HEK293T (cell line): ENCODE results near the gene WDR27.

Experiments used
- CTCF ChIA-PET: fragments of 350-600 bp; formaldehyde crosslinking; extraction: SDS; loops from one replicate; lab custom pipeline; 2021; ENCODE audit warnings: antibody characterized with exemption, inconsistent platforms; lab: Yijun Ruan, JAX
- POLR2A ChIA-PET: fragments of 350-600 bp; formaldehyde crosslinking; extraction: SDS; loops from one replicate; lab custom pipeline; 2020; ENCODE audit warnings: antibody characterized with exemption, inconsistent platforms; lab: Yijun Ruan, JAX
- DNase-seq: peaks from one replicate; pipeline ENCODE4 v3.0.0; 2012; ENCODE audit warnings: mixed read lengths; ENCODE audit errors: extremely low spot score
- ARNT ChIP-seq: fragments of 450-650 bp; IDR thresholded peaks from 2 replicates; pipeline ENCODE4 v1.6.1; 2017; ENCODE audit warnings: mild to moderate bottlenecking
- BHLHE40 ChIP-seq: fragments of 450-650 bp; IDR thresholded peaks from 2 replicates; pipeline ENCODE4 v1.6.1; 2016; ENCODE audit warnings: mild to moderate bottlenecking, moderate library complexity, borderline replicate concordance
- CTBP1 ChIP-seq: fragments of 450-650 bp; IDR thresholded peaks from 2 replicates; pipeline ENCODE4 v1.6.1; 2016; ENCODE audit warnings: borderline replicate concordance
- ELF4 ChIP-seq: fragments of 450-650 bp; IDR thresholded peaks from 2 replicates; pipeline ENCODE4 v1.6.1; 2017; ENCODE audit warnings: antibody characterized with exemption
- FOXA1 ChIP-seq: fragments of 450-650 bp; IDR thresholded peaks from 2 replicates; pipeline ENCODE4 v1.6.1; 2016; ENCODE audit warnings: mild to moderate bottlenecking
- FOXK2 ChIP-seq: fragments of 450-650 bp; IDR thresholded peaks from 2 replicates; pipeline ENCODE4 v1.6.1; 2016; ENCODE audit warnings: mild to moderate bottlenecking
- FOXM1 ChIP-seq: fragments of 450-650 bp; IDR thresholded peaks from 2 replicates; pipeline ENCODE4 v1.6.1; 2017; ENCODE audit warnings: mild to moderate bottlenecking, borderline replicate concordance
- HDGF ChIP-seq: fragments of 450-650 bp; IDR thresholded peaks from 2 replicates; pipeline ENCODE4 v1.6.1; 2017; ENCODE audit warnings: antibody characterized with exemption, borderline replicate concordance
- L3MBTL2 ChIP-seq: fragments of 450-650 bp; conservative IDR thresholded peaks from 2 replicates; pipeline ENCODE4 v1.6.1; 2016; ENCODE audit warnings: mild to moderate bottlenecking
- LEF1 ChIP-seq: fragments of 450-650 bp; IDR thresholded peaks from 2 replicates; pipeline ENCODE4 v1.6.1; 2017; ENCODE audit warnings: mild to moderate bottlenecking, borderline replicate concordance
- NFRKB ChIP-seq: fragments of 450-650 bp; IDR thresholded peaks from 2 replicates; pipeline ENCODE4 v1.6.1; 2016; ENCODE audit warnings: mild to moderate bottlenecking, moderate library complexity
- SP1 ChIP-seq: fragments of 450-650 bp; IDR thresholded peaks from 2 replicates; pipeline ENCODE4 v1.6.1; 2017
- SUZ12 ChIP-seq: fragments of 450-650 bp; IDR thresholded peaks from 2 replicates; pipeline ENCODE4 v1.6.1; 2016; ENCODE audit warnings: mild to moderate bottlenecking
- TARDBP ChIP-seq: fragments of 450-650 bp; IDR thresholded peaks from 2 replicates; pipeline ENCODE4 v1.6.1; 2016
- ZNF384 ChIP-seq: fragments of 450-650 bp; IDR thresholded peaks from 2 replicates; pipeline ENCODE4 v1.6.1; 2016
- TF ChIP-seq, protein P1 (sequence below): fragments of 450-650 bp; IDR thresholded peaks from 2 replicates; pipeline ENCODE4 v1.6.1; 2016

The WDR27 gene

DNA sequence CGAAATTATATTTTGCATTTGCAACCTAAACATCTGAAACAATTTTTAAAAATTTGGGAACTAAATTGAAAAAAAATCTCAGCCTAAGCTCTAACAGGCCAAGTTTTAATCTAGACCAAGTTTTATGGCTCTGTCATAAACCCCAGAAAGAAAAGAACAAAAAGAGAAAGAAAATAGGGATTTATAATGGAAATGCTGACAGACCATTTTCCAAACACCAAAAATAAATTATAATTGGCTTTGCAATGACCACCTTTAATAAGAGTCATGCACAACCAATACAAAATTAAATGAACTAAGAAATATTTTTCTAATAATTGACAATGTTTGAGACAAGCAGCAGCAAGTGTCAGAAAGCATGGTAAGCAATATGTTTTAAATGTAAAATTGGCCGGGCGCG lies 72.6 kb downstream of the WDR27 start:
- CTCF ChIA-PET, result no interaction called here
- DNase-seq, result no peak
- POLR2A ChIA-PET, result no interaction called here
- TF ChIP-seq L3MBTL2 (no peak), LEF1 (no peak), ARNT (no peak), FOXA1 (no peak), FOXM1 (no peak), BHLHE40 (no peak)
- TF ChIP-seq, protein P1, sequence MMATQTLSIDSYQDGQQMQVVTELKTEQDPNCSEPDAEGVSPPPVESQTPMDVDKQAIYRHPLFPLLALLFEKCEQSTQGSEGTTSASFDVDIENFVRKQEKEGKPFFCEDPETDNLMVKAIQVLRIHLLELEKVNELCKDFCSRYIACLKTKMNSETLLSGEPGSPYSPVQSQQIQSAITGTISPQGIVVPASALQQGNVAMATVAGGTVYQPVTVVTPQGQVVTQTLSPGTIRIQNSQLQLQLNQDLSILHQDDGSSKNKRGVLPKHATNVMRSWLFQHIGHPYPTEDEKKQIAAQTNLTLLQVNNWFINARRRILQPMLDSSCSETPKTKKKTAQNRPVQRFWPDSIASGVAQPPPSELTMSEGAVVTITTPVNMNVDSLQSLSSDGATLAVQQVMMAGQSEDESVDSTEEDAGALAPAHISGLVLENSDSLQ, result no peak

DNA sequence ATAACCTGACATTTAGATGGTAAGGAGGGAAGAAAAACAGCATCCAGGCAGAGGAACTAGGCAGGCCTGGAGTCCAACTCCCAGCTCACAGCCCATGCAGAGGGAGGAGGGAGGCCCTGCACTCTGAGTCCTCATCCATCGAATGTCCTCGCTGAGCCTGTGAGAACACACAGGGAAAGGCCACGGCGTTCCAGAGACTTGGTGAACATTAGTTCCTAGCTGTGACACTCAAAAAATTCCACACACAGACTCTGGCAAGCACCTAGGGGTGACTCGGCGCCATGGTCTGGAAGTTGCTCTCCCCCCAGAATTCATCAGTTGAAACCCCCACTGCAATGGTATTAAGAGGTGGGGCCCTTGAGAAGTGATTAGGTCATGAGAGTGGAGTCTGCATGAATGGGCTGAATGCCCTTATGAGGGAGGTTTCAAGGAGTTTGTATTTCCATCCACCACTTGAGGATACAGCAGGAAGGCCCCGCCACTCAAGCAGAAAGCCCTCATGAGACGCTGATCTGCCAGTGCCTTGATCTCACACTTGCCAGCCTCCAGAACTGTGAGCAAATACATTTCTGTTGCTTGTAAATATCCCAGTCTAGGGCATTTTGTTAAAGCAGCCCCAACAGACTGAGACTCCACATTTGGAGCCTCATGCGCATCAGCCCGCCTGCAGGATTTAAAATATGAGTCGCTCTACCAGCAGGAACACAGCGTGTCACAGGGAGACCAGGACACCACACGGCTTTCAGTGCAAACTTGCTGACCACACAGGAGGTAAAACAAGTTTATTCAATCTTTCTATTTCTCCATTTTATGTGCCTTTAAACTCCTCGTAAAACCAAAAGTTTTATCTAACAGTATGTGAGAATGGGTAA lies 73.9 kb downstream of the WDR27 start:
- POLR2A ChIA-PET, result no interaction called here
- CTCF ChIA-PET, result no interaction called here
- TF ChIP-seq FOXM1 (no peak), L3MBTL2 (no peak), SUZ12 (no peak), CTBP1 (no peak), BHLHE40 (no peak), ELF4 (no peak)
- DNase-seq, result no peak

GRCh38 chr6:169626649-169627048 lies 75.2 kb downstream of the WDR27 start:
- TF ChIP-seq TARDBP (no peak), SP1 (no peak), HDGF (no peak), L3MBTL2 (no peak), FOXM1 (no peak), FOXK2 (no peak), SUZ12 (no peak), FOXA1 (no peak), BHLHE40 (no peak), NFRKB (no peak), ZNF384 (no peak), ELF4 (no peak), LEF1 (no peak)
- TF ChIP-seq, protein P1, result no peak
- ChIA-PET CTCF (no interaction called here), POLR2A (no interaction called here)
- DNase-seq, result no peak

DNA sequence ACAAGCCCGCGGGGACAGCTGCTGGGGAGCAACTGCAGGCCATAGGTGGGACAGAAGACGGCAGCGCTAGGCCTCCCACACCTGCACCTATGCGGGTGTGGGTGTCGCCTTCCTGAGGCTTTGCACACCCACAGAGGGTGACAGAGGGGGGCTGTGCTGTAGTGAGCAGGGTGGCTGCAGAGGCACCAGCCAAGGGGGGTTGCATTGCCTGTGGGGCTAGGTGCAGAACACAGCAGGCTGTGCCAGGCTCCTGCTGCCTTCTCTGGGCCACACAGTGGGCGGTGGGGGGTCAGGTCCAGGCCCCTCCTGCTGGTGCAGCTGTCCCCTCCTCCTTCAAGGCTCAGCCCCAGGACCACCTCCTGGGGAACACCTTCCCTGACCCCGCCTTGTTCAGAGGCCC lies 75.7 kb downstream of the WDR27 start:
- no peak for TF ChIP-seq HDGF
- TF ChIP-seq FOXA1, result no peak
- no peak for TF ChIP-seq LEF1
- no peak for TF ChIP-seq FOXM1
- no peak for TF ChIP-seq ARNT
- no peak for TF ChIP-seq ELF4
- TF ChIP-seq TARDBP, result no peak
- no peak for TF ChIP-seq ZNF384
- no peak for TF ChIP-seq SP1
- no peak for TF ChIP-seq BHLHE40
- CTCF ChIA-PET, result no interaction called here
- DNase-seq, result no peak
- POLR2A ChIA-PET, result no interaction called here

- CTCF ChIA-PET, result no interaction called here
- POLR2A ChIA-PET, result no interaction called here
- TF ChIP-seq L3MBTL2, result no peak
- no peak for TF ChIP-seq NFRKB
- TF ChIP-seq FOXK2, result no peak
- no peak for TF ChIP-seq BHLHE40
- TF ChIP-seq ZNF384, result no peak
- no peak for TF ChIP-seq SP1
- no peak for TF ChIP-seq ARNT
- TF ChIP-seq LEF1, result no peak
- TF ChIP-seq SUZ12, result no peak
- no peak for TF ChIP-seq FOXA1
- TF ChIP-seq, protein P1, result no peak
- TF ChIP-seq HDGF, result no peak
- no peak for TF ChIP-seq FOXM1
- TF ChIP-seq CTBP1, result no peak
- TF ChIP-seq ELF4, result no peak
- no peak for TF ChIP-seq TARDBP
- DNase-seq, result no peak
Observed at GRCh38 chr6:169625376-169625775, 76.5 kb downstream of the WDR27 start.

DNA sequence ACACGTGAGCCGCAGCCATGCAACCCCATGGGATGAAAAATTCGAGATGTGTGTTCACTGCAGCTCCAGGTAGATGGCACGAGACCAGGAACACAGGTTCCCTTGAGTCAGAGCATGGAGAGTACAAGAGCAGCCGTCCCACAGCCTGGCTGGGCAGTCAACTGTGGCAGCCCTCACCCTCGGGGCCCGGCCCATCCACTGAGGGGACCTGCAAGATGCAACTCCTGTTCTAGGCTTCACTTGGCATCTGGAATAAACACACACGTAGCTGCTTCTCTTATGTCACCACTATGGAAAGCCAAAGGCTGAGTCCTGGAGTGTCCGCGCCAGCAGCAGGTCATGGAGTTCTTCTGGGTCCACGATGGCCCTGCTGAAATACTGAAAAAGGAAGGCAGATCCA lies 77.0 kb downstream of the WDR27 start:
- no peak for DNase-seq
- ChIA-PET CTCF (no interaction called here), POLR2A (no interaction called here)
- TF ChIP-seq TARDBP (no peak), L3MBTL2 (no peak), FOXA1 (no peak), FOXM1 (no peak), SP1 (no peak), ELF4 (no peak), HDGF (no peak), ARNT (no peak), BHLHE40 (no peak), LEF1 (no peak), SUZ12 (no peak), NFRKB (no peak), FOXK2 (no peak), ZNF384 (no peak), CTBP1 (no peak)
- TF ChIP-seq, protein P1, result no peak
